Right lobe of liver (tissue), 6 donors: Measurements from ENCODE around the gene DHRS3. TPM values are rescaled to one million over a fixed set of nuclear protein-coding genes. Genes with fewer than 3 reads are reported as not detected.
A peak's percentile ranks its signal among the peaks of the same experiment; 100 is the strongest.

Experiments used
- ATAC-seq, 4 donors: fragments of 200-7000 bp; cut with Tn5 transposase; one replicate each; pipeline ENCODE4 v1.9.1; 2020; ENCODE audit warnings: mild to moderate bottlenecking in 4 of 4, moderate library complexity in 4 of 4
- DNase-seq, 3 donors: peaks; one replicate each; pipeline ENCODE4 v3.0.0-alpha.2; 2020
- H3K27ac ChIP-seq, 3 donors: fragments of 200-600 bp; one replicate each; pipeline ENCODE4 v1.8.0; 2022
- H3K27me3 ChIP-seq, 2 donors: fragments of 200-600 bp; one replicate each; pipeline ENCODE4 v1.8.0; 2022
- H3K36me3 ChIP-seq, 4 donors: fragments of 200-600 bp; sonication (generic) in 1 of 4; one replicate each; pipeline versions ENCODE4 v1.5.1 to v1.8.0; 2017 to 2022; ENCODE audit warnings: control low read depth in 1 of 4
- H3K4me1 ChIP-seq, 4 donors: fragments of 200-600 bp; sonication (generic) in 1 of 4; one replicate each; pipeline versions ENCODE4 v1.5.1 to v1.8.0; 2017 to 2022; ENCODE audit warnings: control low read depth in 1 of 4
- H3K4me3 ChIP-seq, 3 donors: fragments of 200-600 bp; one replicate each; pipeline ENCODE4 v1.8.0; 2022
- H3K9me3 ChIP-seq, 4 donors: fragments of 200-600 bp; sonication (generic) in 1 of 4; one replicate each; pipeline versions ENCODE4 v1.5.1 to v1.8.0; 2017 to 2022; ENCODE audit warnings: control low read depth in 1 of 4
- CTCF ChIP-seq, 4 donors: fragments of 200-600 bp in 3 of 4; fragments of 450-650 bp in 1 of 4; IDR thresholded peaks; one replicate each; pipeline versions ENCODE4 v1.5.1 to v1.8.0; 2016 to 2022; ENCODE audit warnings: antibody characterized with exemption in 4 of 4, mild to moderate bottlenecking in 2 of 4
- POLR2A ChIP-seq: fragments of 450-650 bp; IDR thresholded peaks from one replicate; pipeline ENCODE4 v1.6.1; 2017; ENCODE audit warnings: antibody characterized with exemption, mild to moderate bottlenecking
- WGBS: methylation state at CpG from one replicate; pipeline ENCODE4 v1.1.6; 2018; ENCODE audit warnings: low coverage, low lambda C conversion rate; ENCODE audit not compliant: insufficient coverage; ENCODE audit errors: missing lambda C conversion rate; 5-methylcytosine and 5-hydroxymethylcytosine counted together
- intact Hi-C, 2 donors: fragments of 100-400 bp; cut with DNase I; formaldehyde crosslinking; loops; one replicate each; pipeline versions ENCODE4 v1.11.2 to v1.14.1; 2022
- total RNA-seq, 6 experiments: library from RNA; depleted of rRNA in 2 of 6; stranded (reverse); fragments of >200 nt in 2 of 6; fragmentation: NEBNext Ultra II Directional in 3 of 6; extraction: Animal tissue kit (Norgen Biotek cat#: 25700) in 3 of 6; gene quantifications; one replicate each; pipeline versions ENCODE4 v1.1.0 to v1.2.4, GENCODE V29; 2016 to 2023
- donor health status: DM: no; HTN: yes; CAD: no.
- donor health status: DM: no; HTN: no; CAD: no.
- donor health status: DM: no; HTN: no; CAD: no.
- donor health status: DM: no; HTN: yes; CAD: no.
- donor health status: DM: no; HTN: yes; CAD: no.

DHRS3 gene
- total RNA-seq, 6 experiments from 2014 or later: 132 to 252 (median 172) TPM

GRCh38 chr1:12597792-12598191 lies 20.2 kb downstream of the DHRS3 start:
- Histone ChIP-seq H3K9me3 (no peaks in the 10 kb centered on the region), H3K4me1 (peaks cover 3 to 93% (median 52%) of the 10 kb centered on the region in 4 donors), H3K4me3 (no peak overlapping the region), H3K36me3 (no peaks in the 10 kb centered on the region), H3K27me3 (no peaks in the 10 kb centered on the region), H3K27ac (peak overlapping the region; percentile 86 to 96 (median 89))
- intact Hi-C loops: loop anchor here in 1 of 2 donors (10.0 kb wide), 1 partner anchor 53 kb away; no protein-coding TSS in a partner anchor
- DNase-seq (peak; percentile 76 to 87 (median 82)), ATAC-seq (peak; percentile 7 to 65 (median 38))
- WGBS: 23% methylated on average over 5 of the region's 10 CpGs
- TF ChIP-seq CTCF (IDR thresholded peaks at IDR 0.05): no peak
- TF ChIP-seq POLR2A: peak; percentile 53

- peaks cover 3 to 93% (median 47%) of the 10 kb centered on the region in 4 donors for H3K4me1 ChIP-seq
- H3K27me3 ChIP-seq: no peaks in the 10 kb centered on the region
- no peaks in the 10 kb centered on the region for H3K9me3 ChIP-seq
- peak overlapping the region; percentile 26 to 37 (median 34) for H3K4me3 ChIP-seq
- peaks cover 0 to 10% (median 0%) of the 10 kb centered on the region in 4 donors for H3K36me3 ChIP-seq
- 4% methylated on average over 9 of the region's 39 CpGs for WGBS
- H3K27ac ChIP-seq: peak overlapping the region; percentile 86 to 96 (median 89)
- TF ChIP-seq CTCF (IDR thresholded peaks at IDR 0.05): no peak
- peak; percentile 35 for TF ChIP-seq POLR2A
- ATAC-seq (peak; percentile 68 to 80 (median 77)), DNase-seq (peak; percentile 96 to 97 (median 97))
- intact Hi-C loops: loop anchor here in 1 of 2 donors (10.0 kb wide), 1 partner anchor 51 kb away; no protein-coding TSS in a partner anchor
Measured at GRCh38 chr1:12596007-12596821, 21.8 kb downstream of the DHRS3 start.

GRCh38 chr1:12595757-12596006 lies 22.3 kb downstream of the DHRS3 start:
- peaks cover 3 to 93% (median 47%) of the 10 kb centered on the region in 4 donors for H3K4me1 ChIP-seq
- H3K36me3 ChIP-seq: peaks cover 0 to 11% (median 0%) of the 10 kb centered on the region in 4 donors
- no peak for ATAC-seq
- H3K27ac ChIP-seq: peak overlapping the region; percentile 86 to 96 (median 89)
- H3K9me3 ChIP-seq: no peaks in the 10 kb centered on the region
- no peaks in the 10 kb centered on the region for H3K27me3 ChIP-seq
- DNase-seq: no peak
- whole genome bisulfite sequencing: 0% methylated on average over 4 of the region's 18 CpGs
- intact Hi-C loops: loop anchor here in 1 of 2 donors (10.0 kb wide), 1 partner anchor 51 kb away; no protein-coding TSS in a partner anchor
- no peak for TF ChIP-seq CTCF (IDR thresholded peaks at IDR 0.05)
- TF ChIP-seq POLR2A: no peak
- peak overlapping the region; percentile 23 to 34 (median 26) for H3K4me3 ChIP-seq

- Histone ChIP-seq H3K9me3 (no peaks in the 10 kb centered on the region), H3K27ac (peak overlapping the region; percentile 86 to 96 (median 89)), H3K4me3 (peak overlapping the region in 1 of 3 donors; percentile 23), H3K4me1 (peaks cover 3 to 89% (median 45%) of the 10 kb centered on the region in 4 donors), H3K36me3 (peaks cover 0 to 16% (median 0%) of the 10 kb centered on the region in 4 donors), H3K27me3 (no peaks in the 10 kb centered on the region)
- intact Hi-C loops: loop anchor here in 1 of 2 donors (10.0 kb wide), 1 partner anchor 50 kb away; no protein-coding TSS in a partner anchor
- peak in 2 of 3 donors; percentile 70 to 75 for DNase-seq
- TF ChIP-seq POLR2A (no peak), CTCF (IDR thresholded peaks at IDR 0.05) (no peak)
- ATAC-seq: peak in 2 of 4 donors; percentile 4 to 6
- whole genome bisulfite sequencing: 9% methylated on average over 29 of the region's 47 CpGs
Measured at GRCh38 chr1:12594966-12595756, 22.8 kb downstream of the DHRS3 start.
